ENCODE measurements around the gene LIN7C. TPM values are rescaled to one million over a fixed set of nuclear protein-coding genes. Genes with fewer than 3 reads are reported as not detected.

The LIN7C gene
- total and polyA plus RNA-seq, 2 of the 13 experiments (the other 11 are each of a cell fraction or from before 2014, with no cell fraction given): 14.8 to 37.2 TPM

DNA sequence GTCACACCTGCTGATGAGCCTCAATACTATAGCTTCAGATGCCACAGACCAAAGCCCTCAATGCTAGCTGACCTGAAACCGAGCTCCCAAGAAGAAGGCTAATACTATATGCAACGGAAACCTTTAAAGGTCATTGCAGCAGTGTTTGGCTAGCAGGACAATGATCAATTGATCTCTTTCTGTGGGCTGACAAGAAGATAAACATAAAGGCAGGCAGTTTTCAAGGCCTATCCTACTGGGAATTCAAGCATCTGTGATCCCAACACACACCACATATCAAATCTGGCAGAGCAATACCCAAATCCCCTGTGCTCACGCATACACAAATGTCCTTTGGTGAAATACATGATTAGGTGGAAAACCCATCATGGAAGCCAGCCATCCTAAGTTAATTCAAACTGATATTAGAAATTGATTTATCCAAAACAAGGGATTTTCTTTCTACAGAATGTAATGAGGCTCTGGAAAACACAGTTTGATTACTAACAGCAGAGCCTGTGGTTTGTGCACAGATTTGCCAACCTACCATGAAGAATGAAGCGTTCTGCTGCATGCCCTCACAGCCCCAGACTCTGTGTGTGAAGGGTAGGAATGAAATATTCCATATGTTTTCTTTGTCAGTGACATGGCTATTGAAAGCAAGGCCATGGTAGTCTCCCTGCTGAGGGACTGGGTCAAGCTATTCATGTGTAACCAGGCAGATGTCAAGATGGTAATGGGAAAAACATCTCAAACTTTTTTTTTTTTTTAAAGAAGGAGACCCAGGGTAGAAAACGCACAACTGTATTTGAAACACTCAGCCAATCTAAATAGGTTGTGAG lies 46.2 kb downstream of the LIN7C start (continued):
- TF ChIP-seq, protein P1, sequence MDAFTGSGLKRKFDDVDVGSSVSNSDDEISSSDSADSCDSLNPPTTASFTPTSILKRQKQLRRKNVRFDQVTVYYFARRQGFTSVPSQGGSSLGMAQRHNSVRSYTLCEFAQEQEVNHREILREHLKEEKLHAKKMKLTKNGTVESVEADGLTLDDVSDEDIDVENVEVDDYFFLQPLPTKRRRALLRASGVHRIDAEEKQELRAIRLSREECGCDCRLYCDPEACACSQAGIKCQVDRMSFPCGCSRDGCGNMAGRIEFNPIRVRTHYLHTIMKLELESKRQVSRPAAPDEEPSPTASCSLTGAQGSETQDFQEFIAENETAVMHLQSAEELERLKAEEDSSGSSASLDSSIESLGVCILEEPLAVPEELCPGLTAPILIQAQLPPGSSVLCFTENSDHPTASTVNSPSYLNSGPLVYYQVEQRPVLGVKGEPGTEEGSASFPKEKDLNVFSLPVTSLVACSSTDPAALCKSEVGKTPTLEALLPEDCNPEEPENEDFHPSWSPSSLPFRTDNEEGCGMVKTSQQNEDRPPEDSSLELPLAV (CRISPR knock-in tag; conservative IDR thresholded peaks at IDR 0.05; ENCODE audit: low read depth): no peak
- TF ChIP-seq, protein P2, sequence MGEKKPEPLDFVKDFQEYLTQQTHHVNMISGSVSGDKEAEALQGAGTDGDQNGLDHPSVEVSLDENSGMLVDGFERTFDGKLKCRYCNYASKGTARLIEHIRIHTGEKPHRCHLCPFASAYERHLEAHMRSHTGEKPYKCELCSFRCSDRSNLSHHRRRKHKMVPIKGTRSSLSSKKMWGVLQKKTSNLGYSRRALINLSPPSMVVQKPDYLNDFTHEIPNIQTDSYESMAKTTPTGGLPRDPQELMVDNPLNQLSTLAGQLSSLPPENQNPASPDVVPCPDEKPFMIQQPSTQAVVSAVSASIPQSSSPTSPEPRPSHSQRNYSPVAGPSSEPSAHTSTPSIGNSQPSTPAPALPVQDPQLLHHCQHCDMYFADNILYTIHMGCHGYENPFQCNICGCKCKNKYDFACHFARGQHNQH (CRISPR knock-in tag; IDR thresholded peaks at IDR 0.05): peak; percentile 50; the same call in 1 of the 2 replicates
- TF ChIP-seq GATA4 (IDR thresholded peaks at IDR 0.05; ENCODE audit: borderline replicate concordance, low read depth) (peak; percentile 54; the same call in 1 of the 2 replicates), ZNF512 (CRISPR knock-in tag; IDR thresholded peaks at IDR 0.05) (no peak), ZKSCAN8 (CRISPR knock-in tag; IDR thresholded peaks at IDR 0.05; ENCODE audit: borderline replicate concordance) (peak; percentile 73; the same call in 1 of the 2 replicates), KDM3A (CRISPR knock-in tag; IDR thresholded peaks at IDR 0.05; ENCODE audit: low read depth) (0 out of 2 replicates have a peak, but pooled peaks have one; percentile 32), TARDBP (CRISPR knock-in tag; IDR thresholded peaks at IDR 0.05) (peak; percentile 80), ZFP36L1 (CRISPR knock-in tag; IDR thresholded peaks at IDR 0.05) (no peak), ZNF710 (CRISPR knock-in tag; IDR thresholded peaks at IDR 0.05; ENCODE audit: borderline replicate concordance) (0 out of 2 replicates have a peak, but pooled peaks have one; percentile 22), FOXA3 (CRISPR knock-in tag; IDR thresholded peaks at IDR 0.05) (peak; percentile 86), NR2F6 (IDR thresholded peaks at IDR 0.05) (peak; percentile 75), NR2F6 (CRISPR knock-in tag; IDR thresholded peaks at IDR 0.05) (peak; percentile 86), TFAP4 (IDR thresholded peaks at IDR 0.05; ENCODE audit: borderline replicate concordance, low read depth) (peak; percentile 38; the same call in 1 of the 2 replicates), RXRB (CRISPR knock-in tag; IDR thresholded peaks at IDR 0.05; ENCODE audit: borderline replicate concordance) (peak; percentile 71; the same call in 1 of the 2 replicates), FOXP1 (IDR thresholded peaks at IDR 0.05) (no peak), FOXP1 (CRISPR knock-in tag; IDR thresholded peaks at IDR 0.05) (peak; percentile 71; the same call in 1 of the 2 replicates), BRF2 (CRISPR knock-in tag; IDR thresholded peaks at IDR 0.05) (0 out of 2 replicates have a peak, but pooled peaks have one; percentile 35)
- TF ChIP-seq, protein P3, sequence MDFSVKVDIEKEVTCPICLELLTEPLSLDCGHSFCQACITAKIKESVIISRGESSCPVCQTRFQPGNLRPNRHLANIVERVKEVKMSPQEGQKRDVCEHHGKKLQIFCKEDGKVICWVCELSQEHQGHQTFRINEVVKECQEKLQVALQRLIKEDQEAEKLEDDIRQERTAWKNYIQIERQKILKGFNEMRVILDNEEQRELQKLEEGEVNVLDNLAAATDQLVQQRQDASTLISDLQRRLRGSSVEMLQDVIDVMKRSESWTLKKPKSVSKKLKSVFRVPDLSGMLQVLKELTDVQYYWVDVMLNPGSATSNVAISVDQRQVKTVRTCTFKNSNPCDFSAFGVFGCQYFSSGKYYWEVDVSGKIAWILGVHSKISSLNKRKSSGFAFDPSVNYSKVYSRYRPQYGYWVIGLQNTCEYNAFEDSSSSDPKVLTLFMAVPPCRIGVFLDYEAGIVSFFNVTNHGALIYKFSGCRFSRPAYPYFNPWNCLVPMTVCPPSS (IDR thresholded peaks at IDR 0.05): no peak
